Coronary artery (tissue), 2 donors: Measurements from ENCODE around the gene SLC4A3.

Experiments used
- DNase-seq: peaks from one replicate; pipeline ENCODE4 v3.0.0-alpha.2; 2017; ENCODE audit warnings: low spot score
- H3K27ac ChIP-seq, 2 donors: fragments of 200-600 bp; sonication (generic); one replicate each; pipeline ENCODE4 v1.5.1; 2016 to 2019
- H3K4me3 ChIP-seq: fragments of 200-600 bp; sonication (generic); 2 replicates; pipeline ENCODE4 v1.5.1; 2016; ENCODE audit warnings: mild to moderate bottlenecking, moderate library complexity
- TF ChIP-seq, protein P1 (sequence below): fragments of 200-600 bp; sonication (generic); IDR thresholded peaks from one replicate; pipeline ENCODE4 v1.5.1; 2019; ENCODE audit warnings: antibody characterized with exemption

The SLC4A3 gene

GRCh38 chr2:219620546-219620945, 6.9 kb upstream of the SLC4A3 start:
- H3K27ac ChIP-seq = no peak overlapping the region
- DNase-seq = no peak
- TF ChIP-seq, protein P1, sequence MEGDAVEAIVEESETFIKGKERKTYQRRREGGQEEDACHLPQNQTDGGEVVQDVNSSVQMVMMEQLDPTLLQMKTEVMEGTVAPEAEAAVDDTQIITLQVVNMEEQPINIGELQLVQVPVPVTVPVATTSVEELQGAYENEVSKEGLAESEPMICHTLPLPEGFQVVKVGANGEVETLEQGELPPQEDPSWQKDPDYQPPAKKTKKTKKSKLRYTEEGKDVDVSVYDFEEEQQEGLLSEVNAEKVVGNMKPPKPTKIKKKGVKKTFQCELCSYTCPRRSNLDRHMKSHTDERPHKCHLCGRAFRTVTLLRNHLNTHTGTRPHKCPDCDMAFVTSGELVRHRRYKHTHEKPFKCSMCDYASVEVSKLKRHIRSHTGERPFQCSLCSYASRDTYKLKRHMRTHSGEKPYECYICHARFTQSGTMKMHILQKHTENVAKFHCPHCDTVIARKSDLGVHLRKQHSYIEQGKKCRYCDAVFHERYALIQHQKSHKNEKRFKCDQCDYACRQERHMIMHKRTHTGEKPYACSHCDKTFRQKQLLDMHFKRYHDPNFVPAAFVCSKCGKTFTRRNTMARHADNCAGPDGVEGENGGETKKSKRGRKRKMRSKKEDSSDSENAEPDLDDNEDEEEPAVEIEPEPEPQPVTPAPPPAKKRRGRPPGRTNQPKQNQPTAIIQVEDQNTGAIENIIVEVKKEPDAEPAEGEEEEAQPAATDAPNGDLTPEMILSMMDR = no peak
- H3K4me3 ChIP-seq = no peak overlapping the region

- Histone ChIP-seq H3K4me3 (no peak overlapping the region), H3K27ac (no peak overlapping the region)
- no peak for DNase-seq
- TF ChIP-seq, protein P1 = no peak
Observed at GRCh38 chr2:219621935-219622334, 5.5 kb upstream of the SLC4A3 start.

GRCh38 chr2:219622472-219622871, 5.0 kb upstream of the SLC4A3 start:
- H3K4me3 ChIP-seq = no peak overlapping the region
- DNase-seq = no peak
- TF ChIP-seq, protein P1 = no peak
- H3K27ac ChIP-seq = no peak overlapping the region

DNA sequence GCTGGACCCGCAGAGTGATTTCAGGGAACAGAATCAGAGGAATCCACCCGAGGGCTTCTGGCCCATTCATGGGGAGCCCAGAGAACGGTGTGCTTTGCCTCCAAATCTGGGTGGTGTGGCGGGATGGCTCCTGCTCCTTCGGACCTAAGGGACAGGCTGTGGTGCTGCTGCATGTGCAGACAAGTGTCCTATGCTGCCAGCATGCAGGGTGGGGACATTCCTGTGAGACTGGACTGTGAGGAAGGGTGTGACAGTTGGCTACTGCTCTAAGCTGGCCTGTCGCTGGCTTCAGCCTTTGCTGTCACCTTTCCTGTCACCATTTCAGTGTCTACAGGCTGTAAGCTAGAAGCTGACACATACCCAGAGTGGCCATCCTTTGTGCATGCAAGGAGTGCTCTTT, 2.9 kb upstream of the SLC4A3 start:
- Histone ChIP-seq H3K27ac (no peak overlapping the region), H3K4me3 (no peak overlapping the region)
- TF ChIP-seq, protein P1 = no peak
- no peak for DNase-seq

- TF ChIP-seq, protein P1 = no peak
- no peak for DNase-seq
- Histone ChIP-seq H3K4me3 (no peak overlapping the region), H3K27ac (no peak overlapping the region)
Observed at GRCh38 chr2:219625179-219625578, 2.3 kb upstream of the SLC4A3 start.

DNA sequence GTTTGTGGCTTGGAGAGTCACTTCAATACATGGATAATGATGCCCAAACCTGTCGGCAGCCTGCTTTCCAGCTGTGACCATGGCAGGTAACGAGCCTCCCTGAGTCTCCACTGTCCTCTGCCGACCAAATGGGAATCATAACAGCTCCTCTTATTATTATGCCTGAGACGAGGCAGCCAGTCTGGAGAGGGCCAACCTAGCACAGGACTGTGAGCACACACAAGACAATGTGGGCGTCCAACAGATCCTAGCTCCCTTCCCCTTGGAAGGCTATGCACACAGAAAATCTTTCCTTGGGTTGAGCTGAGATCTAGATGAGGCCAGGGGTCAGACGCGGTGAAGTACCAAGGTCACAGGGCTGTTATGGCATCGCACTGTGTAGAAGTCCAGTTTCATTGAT, 890 bp upstream of the SLC4A3 start:
- no peak for DNase-seq
- no peak overlapping the region for H3K27ac ChIP-seq
- TF ChIP-seq, protein P1 = no peak
- H3K4me3 ChIP-seq = no peak overlapping the region

DNA sequence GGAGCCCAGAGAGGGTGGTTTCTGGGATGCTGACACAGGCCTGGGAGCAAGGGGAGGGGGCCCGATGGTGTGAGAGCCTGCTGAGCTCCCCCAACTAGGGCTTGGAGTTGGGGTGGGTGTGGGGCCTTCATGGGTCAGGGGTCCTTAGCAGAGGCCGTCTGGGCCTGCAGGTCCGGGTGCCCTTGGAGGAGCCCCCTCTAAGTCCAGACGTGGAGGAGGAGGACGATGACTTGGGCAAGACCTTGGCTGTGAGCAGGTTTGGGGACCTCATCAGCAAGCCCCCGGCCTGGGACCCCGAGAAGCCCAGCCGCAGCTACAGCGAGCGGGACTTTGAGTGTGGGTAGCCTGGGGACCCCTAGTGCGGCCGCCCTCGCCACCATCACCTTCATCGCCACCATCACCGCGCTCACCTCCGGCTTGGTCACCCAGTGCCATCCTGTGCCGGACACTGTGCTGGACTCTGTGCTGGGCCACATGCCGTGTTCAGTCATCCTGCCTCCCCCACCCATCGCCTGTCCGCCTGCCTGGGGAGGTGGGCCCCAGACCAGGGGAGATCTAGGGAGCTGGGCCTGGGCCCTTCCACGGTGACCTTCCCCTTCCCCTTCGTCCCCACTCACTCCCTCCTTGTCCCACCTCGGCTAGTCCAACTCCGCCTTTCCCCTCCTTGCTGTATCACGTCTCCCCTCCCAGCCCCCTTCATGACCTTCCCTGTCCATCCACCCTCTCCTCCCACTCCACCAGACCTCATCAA, 980 bp downstream of the SLC4A3 start:
- Histone ChIP-seq H3K4me3 (peak overlapping the region; percentile 79), H3K27ac (no peak overlapping the region)
- no peak for DNase-seq
- TF ChIP-seq, protein P1 = no peak
